GM21529 (cell line): ENCODE data around the gene TSPAN33.
"Not testable (repeated sequence)": the region's sequence is repeated elsewhere in the genome, so short reads cannot be mapped to it uniquely, and the experiment has no call there.

Source experiments
- ATAC-seq: cut with Tn5 transposase; IDR thresholded peaks from one replicate; pipeline ENCODE4 v1.9.1; 2021; ENCODE audit not compliant: unreplicated experiment

Gene TSPAN33

DNA sequence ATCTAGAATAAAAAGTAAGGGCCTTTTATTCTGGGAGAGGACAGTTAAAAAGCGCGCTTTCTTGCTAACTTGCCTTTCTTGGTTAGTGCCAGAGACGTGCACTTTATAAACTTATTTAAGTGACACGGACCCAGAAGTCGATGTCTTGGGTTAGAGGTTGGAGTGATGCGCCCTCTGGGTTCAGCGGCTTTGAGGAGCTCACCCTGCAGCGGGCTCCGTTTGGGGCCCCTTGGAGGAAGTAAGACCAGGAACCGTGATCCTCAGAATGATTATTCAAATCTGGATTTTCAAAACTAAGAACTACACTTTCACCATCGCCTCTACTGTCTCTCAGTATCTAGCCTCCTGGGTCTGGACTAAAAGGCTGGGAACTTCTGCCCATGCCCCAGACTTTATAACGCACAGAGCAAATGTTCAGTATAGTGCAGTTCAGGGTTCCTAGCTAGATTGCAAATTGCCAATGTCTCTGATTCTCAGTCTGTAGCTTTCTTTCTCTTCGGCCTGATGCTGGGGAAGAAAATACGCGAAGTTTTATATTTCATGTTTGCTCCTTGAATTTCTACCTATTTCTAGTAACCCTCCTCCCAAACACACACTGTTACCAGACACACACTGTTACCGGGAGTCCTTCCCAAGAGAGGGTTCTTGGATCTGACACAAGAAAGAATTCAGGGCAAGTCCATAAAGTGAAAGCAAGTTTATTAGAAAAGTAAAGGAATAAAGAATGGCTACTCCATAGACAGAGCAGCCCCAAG is 25.4 kb downstream of the TSPAN33 start:
- peak; percentile 73 for ATAC-seq

DNA sequence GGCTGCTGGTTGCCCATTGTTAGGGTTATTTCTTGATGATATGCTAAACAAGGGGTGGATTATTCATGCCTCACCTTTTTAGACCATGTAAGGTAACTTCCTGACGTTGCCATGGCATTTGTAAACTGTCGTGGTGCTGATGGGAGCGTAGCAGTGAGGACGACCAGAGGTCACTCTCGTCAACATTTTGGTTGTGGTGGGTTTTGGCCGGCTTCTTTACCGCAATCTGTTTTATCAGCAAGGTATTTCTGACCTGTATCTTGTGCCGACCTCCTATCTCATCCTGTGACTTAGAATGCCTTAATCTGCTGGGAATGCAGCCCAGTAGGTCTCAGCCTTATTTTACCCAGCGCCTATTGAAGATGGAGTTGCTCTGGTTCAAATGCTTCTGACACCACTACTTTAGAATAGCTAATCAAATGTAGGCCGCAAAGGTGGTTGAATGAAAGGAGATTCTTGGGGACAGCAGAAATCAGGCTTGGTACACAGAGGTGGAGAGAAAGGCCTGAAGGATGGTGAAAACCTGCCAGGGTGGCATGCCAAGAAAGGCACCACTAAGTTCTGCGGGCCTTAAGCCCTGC is 26.0 kb downstream of the TSPAN33 start:
- no peak for ATAC-seq

DNA sequence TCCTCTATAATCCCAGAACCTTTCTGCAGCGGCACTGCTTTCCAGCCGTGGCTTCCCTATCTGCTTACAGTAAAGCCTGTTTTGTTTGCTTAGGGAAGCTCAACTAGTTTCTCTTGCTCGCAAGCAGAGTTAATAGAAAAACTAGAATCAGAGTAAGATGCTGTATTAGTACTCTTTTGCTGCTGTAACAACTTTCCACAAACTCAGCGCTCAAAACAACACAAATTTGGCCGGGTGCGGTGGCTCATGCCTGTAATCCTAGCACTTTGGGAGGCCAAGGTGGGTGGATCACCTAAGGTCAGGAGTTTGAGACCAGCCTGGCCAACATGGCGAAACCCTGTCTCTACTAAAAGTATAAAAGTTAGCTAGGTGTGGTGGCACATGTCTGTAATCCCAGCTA is 29.4 kb downstream of the TSPAN33 start:
- ATAC-seq, result not testable (repeated sequence)

DNA sequence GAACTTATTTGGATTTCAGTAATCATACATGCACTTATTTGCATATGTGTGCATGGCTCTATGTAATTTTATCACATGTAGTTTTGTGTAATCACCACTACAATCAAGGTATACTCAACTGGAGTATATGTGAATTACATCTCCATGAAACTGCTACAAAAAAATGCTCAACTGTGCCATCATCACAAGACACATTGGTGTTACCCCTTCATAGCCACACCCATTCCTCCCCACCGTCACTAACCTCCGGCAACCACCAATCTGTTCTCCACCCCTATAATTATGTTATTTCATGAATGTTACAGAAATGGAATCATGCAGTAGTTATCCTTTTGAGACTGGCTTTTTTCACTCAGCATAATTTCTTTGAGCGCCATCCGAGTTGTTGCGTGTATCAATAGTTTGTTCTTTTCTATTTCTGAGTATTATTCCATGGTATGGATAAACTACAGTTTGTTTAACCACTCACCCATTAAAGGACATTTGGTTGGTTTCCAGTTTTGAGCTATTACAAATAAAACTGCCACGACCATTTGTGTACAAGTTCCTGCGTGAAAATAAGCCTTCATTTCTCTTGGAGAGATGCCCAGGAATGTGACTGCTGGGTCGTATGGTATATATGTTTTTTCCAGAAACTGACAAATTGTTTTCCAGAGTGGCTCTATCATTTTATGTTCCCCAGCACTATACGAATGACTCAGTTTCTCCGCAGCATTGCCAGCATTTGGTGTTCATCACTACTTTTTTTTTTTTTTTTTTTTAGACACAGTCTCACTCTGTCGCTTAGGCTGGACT is 32.6 kb downstream of the TSPAN33 start:
- ATAC-seq, result no peak

DNA sequence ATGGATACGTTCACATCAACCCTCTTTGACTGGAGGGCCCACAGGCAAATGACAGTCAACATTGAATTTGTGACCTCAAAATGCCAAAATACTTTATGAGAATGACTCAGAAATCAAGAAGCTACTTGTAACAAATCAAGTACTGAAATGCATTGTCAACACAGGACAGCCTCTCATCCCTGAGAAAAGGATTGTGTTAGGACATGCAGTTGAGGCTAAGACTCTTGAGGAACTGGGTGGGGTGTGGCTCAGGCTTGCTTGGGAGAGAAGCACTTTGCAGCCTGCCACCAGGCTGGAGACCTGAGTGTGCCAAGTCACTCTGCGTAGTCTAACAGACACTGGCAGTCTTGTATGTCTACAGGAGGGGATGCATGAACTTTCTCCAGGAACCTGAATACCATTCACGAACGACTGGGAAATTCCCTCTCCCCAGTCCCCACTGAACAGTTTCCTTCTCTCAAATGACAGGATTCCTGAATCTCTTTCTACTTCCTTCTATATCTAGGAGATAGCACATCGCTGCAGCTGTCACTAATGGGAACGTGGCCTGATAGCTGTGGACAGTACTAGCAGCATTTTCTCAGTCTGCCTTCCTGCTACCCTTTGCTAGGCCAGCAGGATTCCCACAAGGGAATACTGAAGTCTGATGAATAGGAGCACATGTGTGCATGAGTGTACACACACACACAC is 40.6 kb downstream of the TSPAN33 start:
- ATAC-seq, result no peak

DNA sequence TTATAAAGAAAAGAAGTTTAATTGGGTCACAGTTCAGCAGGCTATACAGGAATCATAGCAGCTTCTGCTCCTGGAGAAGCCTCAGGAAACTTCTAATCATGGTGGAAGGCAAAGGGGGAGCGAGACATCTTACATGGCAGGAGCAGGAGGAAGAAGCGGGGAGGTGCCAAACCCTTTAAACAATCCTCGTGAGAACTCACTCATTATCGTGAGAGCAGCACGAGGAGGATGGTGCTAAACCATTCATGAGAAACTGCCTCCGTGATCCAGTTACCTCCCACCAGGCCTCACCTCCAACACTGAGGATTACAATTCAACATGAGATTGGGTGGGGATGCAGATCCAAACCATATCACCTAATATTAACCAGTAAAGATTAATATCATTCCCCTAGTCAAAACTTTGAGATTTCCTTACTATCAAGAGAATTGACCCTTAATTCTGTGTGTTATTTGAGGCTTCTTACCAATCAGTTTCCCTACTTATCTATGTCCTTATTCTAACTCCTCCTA is 42.3 kb downstream of the TSPAN33 start:
- ATAC-seq, result no peak

DNA sequence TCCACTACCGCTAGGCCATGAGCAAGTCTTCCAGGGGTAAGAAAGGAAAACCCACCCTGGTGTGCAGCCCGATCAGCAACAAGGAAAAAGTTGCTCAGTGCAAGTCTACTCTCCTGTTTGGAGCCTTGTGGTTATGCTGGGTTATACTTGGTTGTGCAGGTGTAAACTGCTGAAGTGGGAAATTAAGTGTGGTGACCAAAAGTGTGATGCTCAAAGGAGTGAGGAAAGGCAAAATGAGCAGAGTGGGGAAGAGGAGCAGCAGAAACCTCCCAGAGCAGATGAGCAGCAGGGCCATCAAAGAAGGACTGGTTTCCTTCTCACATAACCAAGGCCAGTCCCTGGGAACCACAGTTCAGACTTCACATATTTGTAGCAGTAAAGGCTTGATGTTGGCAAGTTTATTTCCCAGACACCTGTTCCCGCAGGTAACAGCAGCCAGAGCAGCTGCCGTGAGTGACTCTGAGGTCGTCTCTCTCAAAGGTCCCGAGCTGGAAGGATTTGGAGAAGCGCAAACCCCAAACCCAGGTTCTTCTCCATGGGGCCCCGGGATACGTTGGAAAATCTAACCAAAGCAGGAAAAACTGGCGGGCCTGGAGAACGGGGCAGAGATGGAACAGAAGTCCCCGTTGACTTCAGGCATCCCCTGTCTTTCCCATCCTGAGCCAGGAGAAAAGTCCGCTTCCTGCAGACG is 43.3 kb downstream of the TSPAN33 start:
- no peak for ATAC-seq

DNA sequence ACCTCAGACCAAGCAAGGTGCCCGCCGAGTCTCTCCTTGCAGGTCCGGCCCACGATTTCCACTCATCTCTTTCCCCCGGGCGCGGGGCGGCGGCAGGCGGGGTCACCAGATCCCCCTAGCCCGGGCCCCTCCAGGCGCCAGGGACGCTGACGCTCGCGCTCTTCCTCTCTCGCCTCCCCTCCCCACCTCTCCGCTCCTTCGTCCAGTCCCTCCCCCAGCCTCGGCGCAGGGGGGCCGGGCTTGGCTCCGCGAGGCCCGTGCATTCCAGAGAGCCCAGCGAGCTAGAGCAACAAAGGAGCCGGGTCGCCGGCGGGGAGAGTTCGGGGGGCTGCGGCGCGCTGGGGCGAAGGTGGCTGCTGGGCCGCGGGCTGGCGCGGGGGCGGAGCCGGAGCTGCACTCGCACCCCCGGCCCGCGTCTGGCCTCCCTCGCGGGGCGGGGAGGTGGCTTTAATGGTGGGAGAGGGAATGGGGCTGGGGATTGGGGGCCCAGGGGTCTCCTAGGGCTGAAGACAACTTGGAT is 43.9 kb downstream of the TSPAN33 start, which contains the start of gene SMO:
SMO (plus strand) TSS at position 262 of the 520 bp plus-strand sequence. CDS start 519 bp downstream, outside the sequence.
- peak; percentile 50 for ATAC-seq

DNA sequence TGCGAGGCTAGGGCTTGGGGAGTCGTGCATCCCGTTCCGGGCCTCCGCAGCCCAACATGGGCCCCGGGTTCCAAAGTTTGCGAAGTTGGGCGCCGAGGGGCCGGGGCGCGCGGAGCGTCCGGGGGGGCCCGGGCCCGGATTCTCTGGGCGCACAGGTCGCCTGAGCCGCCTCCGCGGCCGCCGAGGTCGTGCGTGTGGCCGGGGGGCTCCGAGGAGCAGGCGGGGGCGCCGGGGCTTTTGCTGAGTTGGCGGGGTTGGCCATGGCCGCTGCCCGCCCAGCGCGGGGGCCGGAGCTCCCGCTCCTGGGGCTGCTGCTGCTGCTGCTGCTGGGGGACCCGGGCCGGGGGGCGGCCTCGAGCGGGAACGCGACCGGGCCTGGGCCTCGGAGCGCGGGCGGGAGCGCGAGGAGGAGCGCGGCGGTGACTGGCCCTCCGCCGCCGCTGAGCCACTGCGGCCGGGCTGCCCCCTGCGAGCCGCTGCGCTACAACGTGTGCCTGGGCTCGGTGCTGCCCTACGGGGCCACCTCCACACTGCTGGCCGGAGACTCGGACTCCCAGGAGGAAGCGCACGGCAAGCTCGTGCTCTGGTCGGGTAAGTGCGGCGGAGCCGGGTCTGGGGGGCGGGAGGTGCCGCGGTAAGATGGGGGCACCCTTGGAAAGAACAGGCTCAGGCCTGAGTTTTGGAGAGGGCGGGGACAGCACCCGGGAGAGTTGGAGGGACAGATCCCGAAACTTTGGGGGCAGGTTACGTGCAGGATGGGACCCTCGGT is 44.6 kb downstream of the TSPAN33 start:
- ATAC-seq, result peak; percentile 29

DNA sequence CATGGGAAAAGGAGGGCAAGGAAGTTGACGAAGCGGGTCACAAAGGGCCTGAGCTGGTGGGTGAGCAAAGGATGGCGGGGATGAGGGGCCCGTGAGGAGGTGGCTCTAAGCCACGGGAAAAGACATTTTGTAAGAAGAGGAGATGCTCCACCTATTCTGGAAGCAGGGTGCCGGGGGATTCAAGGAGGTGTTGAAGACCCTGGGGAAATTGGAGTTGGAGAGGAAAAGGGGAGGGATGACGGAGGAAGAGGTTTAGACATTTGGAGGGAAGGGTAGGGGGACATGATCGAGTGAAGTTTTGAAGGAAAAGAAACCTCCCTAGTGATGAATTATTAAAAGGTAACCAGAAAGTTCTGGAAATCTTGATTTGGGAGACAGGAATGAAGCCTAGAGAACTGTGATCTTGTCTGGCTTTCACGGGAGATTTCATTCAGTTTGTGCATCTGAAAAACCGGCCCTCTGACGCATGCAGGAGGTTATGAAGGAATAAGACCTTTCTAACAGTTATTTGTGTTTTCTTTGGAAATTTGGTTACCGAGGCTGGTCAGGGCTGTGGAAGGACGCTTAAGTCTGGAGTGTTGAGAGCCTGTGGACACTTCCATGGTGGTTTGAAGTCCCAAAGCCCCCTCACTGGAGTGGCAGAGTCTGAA is 45.3 kb downstream of the TSPAN33 start:
- no peak for ATAC-seq

DNA sequence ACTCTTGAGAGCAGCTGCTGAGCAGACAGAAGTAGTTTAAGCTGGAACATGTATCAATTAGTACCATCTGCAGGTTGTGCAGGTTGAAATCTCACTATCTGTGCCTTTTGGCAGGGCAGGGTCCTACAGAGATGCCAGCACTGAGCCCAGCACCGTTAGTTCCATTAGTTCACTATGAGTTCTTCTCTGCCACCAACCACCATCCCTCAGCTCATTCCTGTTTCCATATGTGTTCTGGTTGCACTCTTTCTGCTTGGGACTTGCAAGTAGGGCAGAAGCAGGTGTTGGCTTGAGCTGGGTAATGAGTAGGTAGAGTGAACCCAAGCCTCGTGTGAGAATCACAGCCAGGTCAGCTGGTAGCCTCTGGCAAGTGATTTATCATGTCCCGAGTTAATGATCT is 46.8 kb downstream of the TSPAN33 start:
- no peak for ATAC-seq

DNA sequence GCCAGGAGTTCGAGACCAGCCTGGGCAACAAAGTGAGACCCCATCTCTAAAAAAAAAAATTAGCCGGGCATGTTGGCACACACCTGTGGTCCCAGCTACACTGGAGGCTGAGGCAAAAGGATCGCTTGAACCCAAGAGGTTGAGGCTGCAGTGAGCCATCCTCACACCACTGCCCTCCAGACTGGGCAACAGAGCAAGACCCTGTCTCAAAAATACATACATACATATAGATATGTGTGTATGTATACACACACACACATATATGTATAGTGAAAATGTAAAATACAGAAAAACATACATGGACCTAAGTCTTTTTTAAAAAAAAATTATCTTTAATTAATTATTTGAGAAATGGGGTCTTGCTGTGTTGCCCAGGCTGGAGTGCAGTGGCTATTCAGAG is 49.4 kb downstream of the TSPAN33 start:
- ATAC-seq, result no peak

DNA sequence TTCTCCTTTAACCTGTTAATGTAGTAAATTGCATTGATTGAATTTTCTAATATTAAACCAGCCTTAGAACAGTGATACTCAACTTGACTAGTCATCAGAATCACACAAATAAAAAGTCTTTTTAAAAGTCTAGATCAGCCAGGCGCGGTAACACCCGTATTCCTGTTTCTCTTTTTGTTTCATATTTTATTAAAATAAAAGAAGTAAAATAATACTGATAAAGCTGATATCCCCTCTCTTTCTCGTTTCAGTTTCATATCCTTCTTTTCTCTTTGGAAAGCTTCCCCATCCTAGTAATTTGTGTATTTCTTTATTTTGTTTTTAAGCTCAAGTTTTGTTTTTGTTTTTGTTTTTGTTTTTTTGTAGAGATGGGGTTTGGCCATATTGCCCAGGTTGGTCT is 53.3 kb downstream of the TSPAN33 start:
- ATAC-seq, result no peak

DNA sequence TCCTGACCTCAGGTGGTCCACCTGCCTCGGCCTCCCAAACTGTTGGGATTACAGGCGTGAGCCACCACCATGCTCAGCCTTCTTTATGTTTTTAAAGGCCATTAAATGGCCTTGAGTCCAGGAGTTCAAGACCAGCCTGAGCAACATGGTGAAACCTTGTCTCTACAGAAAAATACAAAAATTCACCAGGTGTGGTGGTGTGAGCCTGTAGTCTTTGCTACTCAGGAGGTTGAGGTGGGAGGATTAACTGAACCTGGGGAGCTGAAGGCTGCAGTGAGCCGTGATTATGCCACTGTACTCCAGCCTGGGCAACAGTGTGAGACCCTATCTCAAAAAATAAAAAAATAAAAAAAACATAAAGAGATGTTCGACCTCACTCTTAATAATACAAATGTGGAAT is 54.9 kb downstream of the TSPAN33 start:
- ATAC-seq, result no peak

DNA sequence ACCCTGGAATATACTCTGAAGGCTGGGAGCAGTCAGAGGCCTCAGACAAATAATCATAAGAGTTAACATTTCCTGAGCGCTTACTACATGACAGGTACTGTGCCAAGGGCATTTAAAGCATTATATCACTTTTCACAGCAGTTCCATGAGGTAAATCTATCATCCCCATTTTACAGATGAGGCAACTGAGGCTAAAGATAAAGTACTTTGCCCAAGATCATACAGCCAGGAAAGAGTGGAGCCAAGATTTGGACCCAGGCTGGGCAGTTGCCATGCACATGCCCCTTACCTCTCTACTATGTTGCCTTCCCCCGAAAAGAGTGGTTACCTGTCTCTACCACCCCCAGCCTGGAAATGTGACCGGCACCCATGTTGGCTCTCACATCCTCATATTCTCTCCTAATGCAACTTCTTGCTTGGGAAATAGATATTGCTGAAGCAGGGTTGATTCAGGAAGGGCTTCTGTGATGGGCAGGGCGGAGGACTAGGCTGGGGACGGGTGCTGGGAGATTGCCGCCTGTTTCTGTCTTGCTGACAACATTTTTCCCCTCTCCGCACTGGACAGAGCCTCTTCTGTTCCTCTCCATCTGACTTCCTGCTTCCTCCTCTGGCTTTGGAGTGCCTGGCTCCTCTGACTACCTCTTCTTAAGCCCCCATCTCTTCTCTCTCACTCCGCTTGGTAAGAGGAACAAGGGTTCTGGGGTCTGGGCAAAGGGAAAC is 57.7 kb downstream of the TSPAN33 start:
- no peak for ATAC-seq

DNA sequence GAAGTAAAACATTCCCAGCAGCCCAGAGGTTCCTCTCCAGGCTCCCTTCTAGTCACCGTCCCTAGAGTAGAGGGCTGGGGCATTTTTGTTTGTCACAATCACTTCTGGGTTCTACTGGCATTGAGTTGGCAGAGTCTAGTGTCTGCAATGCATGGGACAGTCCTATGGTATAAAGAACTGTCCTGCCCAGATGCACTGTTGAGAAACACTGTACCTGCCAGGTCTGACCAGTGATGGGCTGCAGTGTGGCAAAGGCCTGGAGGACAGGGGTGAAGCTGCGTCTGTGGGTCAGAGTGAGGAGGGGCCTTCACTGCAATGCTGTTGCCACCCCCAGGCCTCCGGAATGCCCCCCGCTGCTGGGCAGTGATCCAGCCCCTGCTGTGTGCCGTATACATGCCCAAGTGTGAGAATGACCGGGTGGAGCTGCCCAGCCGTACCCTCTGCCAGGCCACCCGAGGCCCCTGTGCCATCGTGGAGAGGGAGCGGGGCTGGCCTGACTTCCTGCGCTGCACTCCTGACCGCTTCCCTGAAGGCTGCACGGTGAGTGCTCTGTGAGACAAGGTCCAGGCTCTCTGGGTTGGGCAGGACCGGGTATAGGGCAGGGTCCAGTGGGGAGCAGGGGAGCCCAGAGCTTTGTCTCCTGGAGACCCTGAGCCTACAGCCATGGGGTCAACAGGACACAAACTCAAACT is 58.7 kb downstream of the TSPAN33 start:
- ATAC-seq, result no peak

DNA sequence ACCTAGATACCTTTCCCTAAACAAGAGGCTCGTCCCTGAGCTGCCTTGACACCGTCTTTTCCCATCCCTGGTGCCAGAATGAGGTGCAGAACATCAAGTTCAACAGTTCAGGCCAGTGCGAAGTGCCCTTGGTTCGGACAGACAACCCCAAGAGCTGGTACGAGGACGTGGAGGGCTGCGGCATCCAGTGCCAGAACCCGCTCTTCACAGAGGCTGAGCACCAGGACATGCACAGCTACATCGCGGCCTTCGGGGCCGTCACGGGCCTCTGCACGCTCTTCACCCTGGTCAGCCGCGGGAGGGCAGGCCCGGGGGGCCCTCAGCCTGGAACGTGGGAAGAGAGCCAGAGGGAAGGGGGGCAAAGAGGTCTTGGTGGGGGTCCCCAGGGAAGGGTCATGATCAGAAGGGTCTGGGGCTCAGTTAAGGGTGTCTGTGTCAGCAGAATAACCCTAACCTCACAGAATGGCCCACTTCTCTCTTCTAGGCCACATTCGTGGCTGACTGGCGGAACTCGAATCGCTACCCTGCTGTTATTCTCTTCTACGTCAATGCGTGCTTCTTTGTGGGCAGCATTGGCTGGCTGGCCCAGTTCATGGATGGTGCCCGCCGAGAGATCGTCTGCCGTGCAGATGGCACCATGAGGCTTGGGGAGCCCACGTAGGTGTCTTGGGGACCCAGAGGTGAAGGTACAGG is 60.8 kb downstream of the TSPAN33 start:
- ATAC-seq, result no peak
